Stromal cell of bone marrow (primary cell): Measurements from ENCODE around the gene OR3A3.
"Not testable (repeated sequence)": the region's sequence is repeated elsewhere in the genome, so short reads cannot be mapped to it uniquely, and the experiment has no call there.

ENCODE experiments used
- DNase-seq: peaks from one replicate; pipeline ENCODE4 v3.0.0-alpha.2; 2012; ENCODE audit warnings: low read depth

Gene OR3A3

DNA sequence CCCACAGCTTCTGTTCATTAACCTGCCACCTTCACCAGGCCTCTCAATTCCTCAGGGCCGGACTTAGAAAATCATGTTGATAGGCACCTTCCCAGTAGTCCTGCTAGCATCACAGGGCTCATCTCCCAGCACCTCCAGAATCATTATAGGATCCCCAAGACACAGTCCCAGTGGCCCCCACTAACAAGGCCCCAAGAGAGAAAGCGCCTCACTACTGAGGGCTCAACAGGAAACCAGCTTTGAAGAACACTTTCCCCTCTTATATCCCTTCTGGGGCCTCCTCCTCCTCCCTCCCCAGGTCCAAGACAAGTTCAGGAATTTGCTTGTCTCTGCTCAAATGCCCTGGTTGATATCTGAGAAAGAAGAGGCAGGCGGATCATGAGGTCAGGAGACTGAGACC lies at the start of gene OR3A3:
TSS of gene OR3A3 (plus strand) at position 301 of the 400 bp plus-strand sequence.
- DNase-seq, result no peak

DNA sequence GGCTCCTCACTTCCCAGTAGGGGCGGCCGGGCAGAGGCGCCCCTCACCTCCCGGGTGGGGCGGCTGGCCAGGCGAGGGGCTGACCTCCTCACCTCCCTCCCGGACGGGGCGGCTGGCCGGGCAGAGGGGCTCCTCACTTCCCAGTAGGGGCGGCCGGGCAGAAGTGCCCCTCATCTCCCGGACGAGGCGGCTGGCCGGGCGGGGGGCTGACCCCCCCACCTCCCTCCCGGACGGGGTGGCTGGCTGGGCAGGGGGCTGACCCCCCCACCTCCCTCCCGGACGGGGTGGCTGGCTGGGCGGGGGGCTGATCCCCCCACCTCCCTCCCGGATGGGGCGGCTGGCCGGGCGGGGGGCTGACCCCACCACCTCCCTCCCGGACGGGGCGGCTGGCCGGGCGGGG lies 40.0 kb upstream of the OR3A3 start:
- DNase-seq, result not testable (repeated sequence)

DNA sequence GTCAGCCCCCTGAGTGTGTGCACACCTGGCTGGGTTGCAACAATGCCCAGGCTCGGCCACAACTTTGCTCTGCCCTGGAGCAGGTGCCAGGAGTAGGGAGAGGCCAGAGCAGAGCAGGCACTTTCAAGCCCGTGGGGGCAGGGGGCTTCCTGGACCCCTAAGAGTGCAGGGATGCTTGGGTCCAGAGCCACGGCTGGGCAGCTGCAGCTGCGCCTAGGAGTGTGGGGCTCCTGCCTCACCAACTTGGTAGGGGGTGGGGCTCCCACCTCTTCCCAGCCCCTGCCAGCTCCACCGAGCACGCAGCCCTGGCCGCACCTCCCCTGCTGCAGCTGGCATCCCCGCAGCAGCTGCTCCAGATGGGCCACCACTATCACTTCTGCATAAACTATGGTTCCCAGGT lies 32.8 kb upstream of the OR3A3 start:
- DNase-seq, result no peak

DNA sequence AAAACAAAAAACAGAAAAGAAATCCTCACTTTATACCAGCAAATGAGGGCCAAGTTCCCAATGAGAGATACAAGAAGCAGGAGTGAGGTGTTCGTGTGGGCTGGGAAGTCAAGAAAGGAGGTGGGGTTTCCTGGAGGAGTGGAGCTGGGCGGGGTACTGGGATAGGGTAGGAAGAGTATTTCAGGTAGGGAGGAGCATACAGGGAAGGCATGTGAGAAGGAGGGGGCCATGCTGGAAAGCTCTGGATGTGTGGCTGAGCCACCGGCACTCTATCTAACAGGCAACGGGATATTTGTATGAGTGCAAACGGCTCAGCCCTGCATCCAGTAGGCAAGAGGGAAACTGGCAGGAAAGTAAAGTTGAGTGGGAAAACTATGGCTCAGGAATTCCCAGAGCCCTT lies 29.2 kb upstream of the OR3A3 start:
- DNase-seq, result no peak

GRCh38 chr17:3385869-3386816 lies 25.0 kb upstream of the OR3A3 start, which contains the start of gene OR3A2:
OR3A2 (minus strand) TSS chr17:3386308.
- DNase-seq, result no peak

DNA sequence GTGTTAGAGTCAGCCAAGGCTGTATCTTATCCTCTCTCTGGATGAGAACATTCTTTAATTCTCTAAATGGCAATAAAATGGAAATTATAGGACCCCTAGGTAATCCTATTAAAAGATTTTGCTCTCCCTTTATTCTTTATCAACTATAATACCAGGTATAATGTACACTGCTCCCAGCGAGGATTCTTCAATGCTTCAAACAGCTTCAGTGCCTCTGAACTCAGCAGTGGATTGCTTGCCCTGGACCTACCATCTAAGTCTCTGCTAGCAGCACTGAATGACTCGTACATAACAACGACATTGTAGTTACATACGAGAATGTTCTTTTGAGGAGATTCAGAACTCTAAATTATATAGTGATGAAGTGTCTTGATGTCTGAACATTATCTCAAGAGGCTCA lies 21.4 kb upstream of the OR3A3 start:
- no peak for DNase-seq

DNA sequence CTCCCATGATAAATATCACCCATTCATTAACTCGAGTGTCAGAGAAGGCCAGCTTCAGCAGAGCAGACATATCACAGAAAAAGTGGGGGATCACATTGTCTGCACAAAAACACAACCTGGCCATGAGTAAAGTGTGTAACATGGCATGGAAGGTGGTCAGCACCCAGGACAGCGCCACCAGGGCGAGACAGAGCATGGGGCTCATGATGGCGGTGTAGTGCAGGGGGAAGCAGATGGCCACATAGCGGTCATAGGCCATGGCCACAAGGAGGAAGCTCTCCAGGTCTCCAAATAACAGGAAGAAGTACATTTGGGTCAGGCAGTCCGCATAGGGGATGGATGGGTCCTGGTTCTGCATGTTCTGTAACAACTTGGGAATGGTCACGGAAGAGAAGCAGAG lies 13.4 kb upstream of the OR3A3 start:
- not testable (repeated sequence) for DNase-seq

DNA sequence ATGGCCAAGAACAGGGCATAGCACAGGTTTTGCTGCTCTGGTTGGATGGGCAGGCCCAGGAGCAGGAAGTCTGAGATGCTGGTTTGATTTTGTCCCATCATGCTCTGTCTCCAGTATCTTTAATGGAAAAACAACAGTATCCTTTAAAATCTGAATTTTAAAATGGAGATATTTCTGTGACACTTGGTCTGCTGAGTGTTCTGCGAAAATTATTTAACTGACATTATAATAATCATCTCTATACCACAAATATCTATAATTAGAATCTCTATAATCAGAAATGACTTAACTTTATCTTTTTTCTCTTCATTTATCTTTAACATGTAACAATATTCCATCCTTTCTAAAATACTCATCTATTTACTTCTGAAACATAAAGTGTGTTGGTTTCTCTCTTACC lies 12.9 kb upstream of the OR3A3 start, which contains the start of gene OR1E1:
TSS of gene OR1E1 (minus strand) at position 101 of the 400 bp plus-strand sequence. CDS start at position 101, 0 bp downstream.
- DNase-seq, result no peak

DNA sequence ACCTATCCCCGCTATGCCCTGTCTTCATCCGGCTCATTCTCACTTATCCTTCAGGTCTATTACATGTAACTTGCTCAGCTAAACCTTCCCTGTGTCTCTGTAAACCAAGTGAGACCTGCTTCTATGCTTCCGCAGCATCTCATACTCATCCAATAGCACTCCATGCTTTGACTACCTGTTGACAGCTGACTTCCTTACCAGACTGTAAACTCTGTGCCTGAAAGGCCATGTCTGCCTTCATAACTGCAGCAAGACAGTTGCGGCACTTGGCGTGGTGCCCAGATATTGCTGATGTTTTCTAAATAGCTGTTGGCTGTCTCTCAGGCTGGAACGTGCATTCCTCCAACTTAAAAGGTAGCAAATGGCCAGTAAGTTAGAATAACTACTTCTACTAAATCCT lies 11.1 kb upstream of the OR3A3 start:
- DNase-seq, result no peak

GRCh38 chr17:3401786-3402185 lies 9.4 kb upstream of the OR3A3 start:
- no peak for DNase-seq

GRCh38 chr17:3403856-3404255 lies 7.3 kb upstream of the OR3A3 start:
- DNase-seq, result not testable (repeated sequence)

GRCh38 chr17:3412216-3412615 lies 1.0 kb downstream of the OR3A3 start:
- DNase-seq, result not testable (repeated sequence)

DNA sequence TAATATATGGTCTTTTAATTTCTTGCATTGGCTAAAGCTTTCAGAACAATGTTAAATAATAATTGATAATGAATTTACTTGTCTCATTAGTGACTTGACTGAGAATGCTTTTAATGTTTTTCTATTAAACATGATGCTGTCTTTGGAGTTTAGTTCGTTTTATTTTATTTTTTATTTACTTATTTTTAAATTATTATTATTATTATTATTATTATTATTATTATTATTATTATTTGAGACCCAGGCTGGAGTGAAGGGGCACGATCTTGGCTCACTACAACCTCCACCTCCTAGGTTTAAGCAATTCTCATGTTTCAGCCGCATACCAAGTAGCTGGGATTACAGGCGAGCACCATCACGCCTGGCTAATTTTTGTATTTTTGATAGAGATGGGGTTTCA lies 4.4 kb downstream of the OR3A3 start:
- no peak for DNase-seq

- DNase-seq, result no peak
These were observed 7.1 kb downstream of the OR3A3 start for GRCh38 chr17:3418222-3418621.

- not testable (repeated sequence) for DNase-seq
These were observed 22.0 kb downstream of the OR3A3 start for GRCh38 chr17:3433215-3433614.

GRCh38 chr17:3433741-3434140 lies 22.6 kb downstream of the OR3A3 start, which contains the start of gene OR1E2:
OR1E2 (minus strand) TSS chr17:3433841; CDS start chr17:3433841, 0 bp downstream.
- DNase-seq, result no peak

- DNase-seq, result no peak
These were observed 27.2 kb downstream of the OR3A3 start for GRCh38 chr17:3438368-3438767.

DNA sequence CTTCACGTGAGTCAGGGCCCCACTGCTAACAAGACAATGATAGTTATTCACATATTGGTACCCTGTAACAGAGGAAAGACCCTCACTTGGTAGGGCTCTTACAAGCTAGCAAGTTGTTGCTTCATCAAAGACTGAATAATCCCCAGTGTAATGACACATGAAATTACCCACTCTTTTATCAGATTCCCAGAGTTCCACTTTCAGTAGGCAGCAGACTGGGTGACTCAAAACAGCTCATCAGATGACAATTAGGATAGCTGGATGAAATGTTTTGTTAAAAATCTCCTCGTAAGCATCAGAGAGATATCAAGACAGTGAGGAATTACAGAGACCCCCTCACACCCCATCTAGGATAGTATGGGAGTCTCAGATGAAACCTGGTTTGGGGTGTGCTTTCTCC lies 29.3 kb downstream of the OR3A3 start:
- DNase-seq, result no peak

- no peak for DNase-seq
These were observed 36.5 kb downstream of the OR3A3 start for GRCh38 chr17:3447625-3448024.

- no peak for DNase-seq
These were observed 37.0 kb downstream of the OR3A3 start for GRCh38 chr17:3448059-3448665.

DNA sequence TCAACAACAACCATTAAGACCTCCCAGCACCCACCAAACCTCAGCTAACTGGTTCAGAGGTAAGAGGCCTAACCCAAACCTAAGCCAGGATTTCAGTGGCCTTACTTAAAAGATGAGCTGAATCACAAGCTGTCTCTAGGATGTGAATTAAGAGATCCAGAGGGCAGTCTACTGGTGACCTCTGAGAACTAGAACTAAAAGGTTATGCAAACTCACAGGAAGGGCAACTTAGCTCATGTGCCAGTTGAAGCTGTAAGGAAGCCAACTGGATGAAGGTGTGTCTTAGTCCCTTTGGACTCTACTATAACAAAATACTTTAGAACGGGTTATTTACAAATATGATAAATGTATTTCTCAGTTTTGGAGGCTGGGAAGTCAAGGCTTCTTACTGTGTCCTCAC lies 55.2 kb downstream of the OR3A3 start:
- not testable (repeated sequence) for DNase-seq

DNA sequence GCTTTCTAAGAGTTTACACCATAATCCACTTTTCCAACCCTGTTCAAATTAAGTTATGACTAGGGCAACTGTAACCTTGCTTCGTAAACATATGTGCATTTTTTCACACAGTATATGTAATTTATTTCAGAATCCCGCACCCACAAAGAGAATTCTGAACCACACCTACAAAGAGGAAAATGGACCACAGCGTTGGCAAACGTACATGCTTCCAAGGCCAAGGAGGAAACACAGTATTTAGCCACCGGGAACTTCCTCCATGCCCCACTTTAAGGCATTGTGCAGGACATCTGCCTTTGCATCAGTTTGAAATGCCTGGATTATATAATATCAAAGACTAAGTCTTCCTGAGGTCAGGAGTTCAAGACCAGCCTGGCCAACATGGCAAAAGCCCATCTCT lies 58.4 kb downstream of the OR3A3 start:
- no peak for DNase-seq

GRCh38 chr17:3471599-3471998 lies 60.4 kb downstream of the OR3A3 start, which contains the start of gene SPATA22:
SPATA22 (minus strand) TSS chr17:3471819; CDS start chr17:3469325, 2,494 bp downstream.
- no peak for DNase-seq
